DMS 273 (cell line): ENCODE results near the gene USP35.

Experiments used
- DNase-seq: peaks from one replicate; lab custom pipeline; 2025; ENCODE audit not compliant: unreplicated experiment; lab: John Stamatoyannopoulos, UW

USP35 gene

DNA sequence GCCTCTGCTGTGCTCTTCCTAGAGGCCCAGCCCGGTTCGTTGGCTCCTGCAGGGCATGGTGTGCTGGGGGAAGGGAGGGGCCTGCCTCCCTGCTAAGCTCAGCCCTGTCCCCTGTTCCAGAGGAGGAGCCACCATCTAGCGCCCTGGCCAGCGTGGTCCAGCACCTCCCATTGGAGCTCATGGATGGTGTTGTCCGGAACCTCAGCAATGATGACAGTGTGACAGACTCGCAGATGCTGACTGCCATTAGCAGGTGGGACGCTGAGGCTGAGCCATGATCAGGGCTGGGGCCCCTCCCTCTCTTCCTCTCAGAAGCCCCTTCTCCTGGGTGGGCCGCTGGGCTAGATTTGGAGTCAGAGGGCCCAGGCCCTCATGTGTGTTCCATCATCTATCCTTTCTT lies 9.1 kb downstream of the USP35 start:
- no peak for DNase-seq

- no peak for DNase-seq
Measured at GRCh38 chr11:78199015-78199652, 10.4 kb downstream of the USP35 start.

DNA sequence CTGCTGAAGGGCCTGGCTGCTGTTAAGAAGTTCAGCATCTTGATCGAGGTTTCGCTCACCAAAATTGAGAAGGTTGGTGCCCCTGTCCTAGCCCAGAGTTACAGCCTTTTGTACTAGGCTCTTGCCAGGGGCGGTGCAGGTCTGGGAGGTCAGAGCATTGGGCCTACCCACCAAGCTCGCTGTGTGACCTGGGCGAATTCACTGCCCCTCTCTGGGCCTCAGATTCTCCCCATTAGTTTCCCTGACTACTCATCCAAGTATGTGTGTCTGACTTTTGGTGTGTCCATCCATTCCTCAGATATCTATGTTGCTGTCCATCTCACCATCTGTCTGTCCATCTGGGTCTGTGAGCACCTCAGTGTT lies 10.9 kb downstream of the USP35 start:
- DNase-seq = no peak

- no peak for DNase-seq
Measured at GRCh38 chr11:78200061-78200460, 11.3 kb downstream of the USP35 start.

GRCh38 chr11:78200553-78200952 lies 11.8 kb downstream of the USP35 start:
- no peak for DNase-seq

DNA sequence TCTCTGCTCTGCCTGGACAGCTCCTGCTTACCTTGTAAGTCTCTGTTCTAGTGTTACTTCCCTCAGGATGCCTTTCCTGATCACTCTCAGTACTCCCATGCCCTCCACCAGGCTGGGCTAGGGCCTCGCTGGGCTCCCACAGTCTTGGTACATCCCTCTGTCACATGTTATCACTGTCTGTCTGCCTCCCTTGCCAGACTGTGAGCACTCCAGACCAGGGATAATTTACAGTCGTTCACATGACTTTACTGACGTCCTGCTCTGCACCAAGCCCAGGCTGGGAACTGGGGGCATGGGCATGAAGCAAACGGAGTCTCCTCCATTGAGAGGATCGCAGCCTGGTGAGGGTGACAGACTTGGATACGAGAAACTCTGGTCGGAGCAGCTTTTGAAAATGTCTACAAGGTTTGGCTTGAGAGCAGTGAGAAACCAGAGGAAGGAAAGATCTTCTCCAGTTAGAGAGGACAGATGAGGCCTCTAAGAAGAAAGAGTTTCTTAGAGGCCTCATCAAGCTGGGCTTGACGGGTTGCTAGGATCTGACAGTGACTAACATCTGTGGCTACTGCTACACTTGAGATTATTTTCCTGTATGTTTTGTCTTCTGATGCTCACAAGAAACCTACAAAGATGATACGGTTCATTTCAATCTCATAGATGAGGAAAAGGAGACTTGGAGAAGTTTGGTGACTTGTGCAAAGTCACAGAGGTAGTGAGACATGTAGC lies 12.5 kb downstream of the USP35 start:
- DNase-seq = no peak

DNA sequence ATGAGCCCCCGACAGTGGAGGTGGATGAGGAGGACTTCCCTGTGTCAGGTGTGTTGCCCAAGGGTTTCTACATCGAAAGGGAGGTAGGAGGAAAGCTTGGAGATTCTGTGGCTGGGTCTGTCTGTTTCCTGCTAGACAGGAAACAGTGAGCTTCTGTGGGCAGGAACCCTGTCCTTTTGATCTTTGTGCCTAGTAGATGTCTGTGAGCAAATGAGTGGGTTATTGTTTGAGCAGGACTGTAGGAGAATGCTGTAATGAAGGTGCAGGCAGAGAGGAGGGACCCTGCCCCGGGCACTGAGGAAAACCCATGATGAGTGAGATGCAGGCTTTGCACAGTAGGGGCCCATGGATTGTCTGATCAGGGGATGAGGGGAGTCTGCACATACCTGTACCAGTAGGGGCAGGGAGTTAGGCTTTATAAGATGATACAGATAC lies 14.0 kb downstream of the USP35 start:
- DNase-seq = no peak

DNA sequence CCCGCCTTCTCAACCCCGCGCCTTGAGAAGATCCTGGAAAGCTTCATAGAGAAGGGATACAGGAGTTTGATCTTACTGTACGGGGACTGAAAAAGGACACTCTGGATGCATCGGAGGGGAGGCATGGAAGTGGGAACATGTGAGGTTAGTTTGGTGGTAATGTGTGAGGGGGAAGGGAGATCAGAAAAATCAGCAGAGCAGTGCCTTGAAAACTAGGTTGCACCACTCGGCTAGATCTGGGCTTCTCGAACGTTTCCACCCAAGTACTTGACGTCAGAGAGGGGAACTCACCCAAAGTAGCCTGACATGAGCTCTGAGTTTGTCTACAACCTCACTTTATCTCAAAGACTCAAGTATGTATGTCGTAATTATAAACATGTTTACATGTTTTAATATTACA lies 14.5 kb downstream of the USP35 start:
- DNase-seq = no peak

GRCh38 chr11:78205256-78205655 lies 16.5 kb downstream of the USP35 start:
- no peak for DNase-seq

DNA sequence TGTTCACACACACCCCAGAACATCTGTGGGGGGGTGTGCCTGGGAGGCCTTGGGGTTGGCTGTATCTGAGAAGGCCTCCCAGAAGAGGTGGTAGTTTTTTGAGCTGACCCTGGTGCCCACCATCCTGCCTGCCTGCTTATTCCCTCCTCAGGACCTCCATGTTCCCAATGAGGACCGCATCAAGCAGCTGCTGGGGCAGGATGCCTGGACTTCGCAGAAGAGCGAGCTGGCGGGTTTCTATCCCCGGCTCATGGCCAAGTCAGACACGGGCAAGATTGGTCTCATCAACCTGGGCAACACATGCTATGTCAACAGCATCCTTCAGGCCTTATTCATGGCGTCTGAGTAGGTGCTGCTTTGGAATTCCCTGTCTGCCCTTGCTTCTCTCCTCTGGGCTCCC lies 17.0 kb downstream of the USP35 start:
- no peak for DNase-seq

DNA sequence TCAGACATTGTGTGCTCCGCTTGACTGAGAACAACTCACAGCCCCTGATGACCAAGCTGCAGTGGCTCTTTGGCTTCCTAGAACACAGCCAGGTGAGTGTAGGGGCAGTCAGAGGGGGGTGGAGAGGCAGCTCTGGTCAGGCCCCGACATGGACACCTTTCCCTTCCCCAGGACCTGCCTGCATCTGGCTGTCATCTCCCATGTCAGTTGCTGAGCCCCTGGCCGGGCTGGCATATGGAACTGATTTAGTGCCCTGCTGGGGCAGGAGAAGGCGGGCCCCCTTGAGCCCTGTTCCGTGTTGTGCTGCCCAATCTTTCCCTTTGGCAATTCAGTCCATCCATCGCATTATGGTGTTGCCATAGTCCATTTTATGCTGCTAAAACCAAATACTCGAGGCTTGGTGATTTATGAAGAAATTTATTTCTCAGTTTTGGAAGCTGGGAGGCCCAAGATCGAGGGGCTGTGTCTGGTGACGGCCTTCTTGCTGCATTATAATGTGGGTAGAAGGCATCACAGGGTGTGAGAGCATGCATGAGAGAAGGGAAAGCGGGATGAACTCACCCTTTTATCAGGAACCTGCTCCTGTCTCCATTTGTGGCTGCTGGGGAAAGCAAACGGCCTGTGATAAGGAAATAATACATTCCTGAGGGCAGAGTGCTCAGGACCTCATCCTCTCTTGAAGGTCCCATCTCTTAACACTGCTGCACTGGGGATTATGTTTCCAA lies 19.0 kb downstream of the USP35 start:
- DNase-seq = no peak

DNA sequence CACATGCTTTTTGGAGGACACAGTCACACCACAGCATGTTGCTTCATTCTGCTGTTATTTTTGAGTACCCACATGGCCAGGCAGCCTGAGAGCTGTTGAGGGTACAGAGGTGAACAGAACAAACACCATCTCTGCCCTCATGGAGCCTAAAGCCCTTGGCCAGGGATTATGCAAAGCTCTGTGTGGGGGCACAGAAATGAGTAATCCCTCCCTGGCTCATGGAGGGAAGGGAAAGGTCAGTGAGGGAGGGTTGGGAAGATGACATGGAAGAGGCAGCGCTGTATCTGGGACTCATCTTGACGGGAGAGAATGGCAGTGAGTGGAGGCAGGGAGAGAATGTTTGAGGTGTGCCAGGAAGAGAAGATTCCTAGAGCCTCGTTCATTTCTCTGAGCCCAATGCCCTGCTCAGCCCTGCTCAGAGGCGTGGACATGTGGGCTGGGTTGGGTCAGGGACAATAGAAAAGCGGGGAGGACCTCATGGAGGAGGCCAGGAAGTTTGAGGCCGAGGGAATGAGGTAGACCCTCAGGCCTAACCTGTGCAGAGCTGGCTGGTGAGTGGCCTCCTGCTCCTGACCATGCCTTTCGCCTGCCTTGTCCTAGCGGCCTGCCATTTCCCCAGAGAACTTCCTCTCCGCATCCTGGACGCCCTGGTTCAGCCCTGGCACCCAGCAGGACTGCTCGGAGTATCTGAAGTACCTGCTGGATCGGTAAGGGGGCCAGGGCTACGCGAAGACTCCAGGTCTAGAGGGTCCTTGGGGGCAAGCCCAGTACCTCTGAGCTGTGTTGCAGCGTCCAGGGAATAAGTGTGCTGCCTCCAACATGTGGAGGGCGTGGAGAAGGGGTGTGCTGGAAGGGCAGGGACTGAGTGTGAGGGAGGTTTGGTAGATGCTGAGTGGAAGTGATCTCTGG lies 19.8 kb downstream of the USP35 start:
- DNase-seq = no peak

DNA sequence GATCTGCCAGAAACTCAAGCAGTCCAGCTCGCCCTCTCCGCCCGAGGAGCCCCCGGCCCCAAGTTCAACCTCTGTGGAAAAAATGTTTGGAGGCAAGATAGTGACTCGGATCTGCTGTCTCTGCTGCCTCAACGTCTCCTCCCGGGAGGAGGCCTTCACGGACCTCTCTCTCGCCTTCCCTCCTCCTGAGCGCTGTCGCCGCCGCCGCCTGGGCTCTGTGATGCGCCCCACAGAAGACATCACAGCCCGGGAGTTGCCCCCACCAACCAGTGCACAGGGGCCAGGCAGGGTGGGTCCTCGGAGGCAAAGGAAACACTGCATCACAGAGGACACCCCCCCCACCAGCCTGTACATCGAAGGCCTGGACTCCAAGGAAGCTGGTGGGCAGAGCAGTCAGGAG lies 20.8 kb downstream of the USP35 start:
- no peak for DNase-seq

DNA sequence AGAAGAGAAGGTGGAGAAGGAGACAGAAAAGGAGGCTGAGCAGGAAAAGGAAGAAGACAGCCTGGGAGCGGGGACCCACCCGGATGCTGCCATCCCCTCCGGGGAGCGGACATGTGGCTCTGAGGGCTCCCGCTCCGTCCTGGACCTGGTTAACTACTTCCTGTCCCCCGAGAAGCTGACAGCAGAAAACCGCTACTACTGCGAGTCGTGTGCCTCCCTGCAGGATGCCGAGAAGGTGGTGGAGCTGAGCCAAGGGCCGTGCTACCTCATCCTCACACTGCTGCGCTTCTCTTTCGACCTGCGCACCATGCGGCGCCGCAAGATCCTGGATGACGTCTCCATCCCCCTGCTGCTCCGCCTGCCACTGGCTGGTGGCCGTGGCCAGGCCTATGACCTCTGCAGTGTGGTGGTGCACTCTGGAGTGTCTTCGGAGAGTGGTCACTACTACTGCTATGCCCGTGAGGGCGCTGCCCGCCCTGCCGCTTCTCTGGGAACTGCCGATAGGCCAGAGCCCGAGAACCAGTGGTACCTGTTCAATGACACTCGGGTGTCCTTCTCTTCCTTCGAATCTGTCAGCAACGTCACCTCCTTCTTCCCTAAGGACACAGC lies 21.4 kb downstream of the USP35 start:
- DNase-seq = no peak

GRCh38 chr11:78211565-78211964 lies 22.8 kb downstream of the USP35 start:
- no peak for DNase-seq

DNA sequence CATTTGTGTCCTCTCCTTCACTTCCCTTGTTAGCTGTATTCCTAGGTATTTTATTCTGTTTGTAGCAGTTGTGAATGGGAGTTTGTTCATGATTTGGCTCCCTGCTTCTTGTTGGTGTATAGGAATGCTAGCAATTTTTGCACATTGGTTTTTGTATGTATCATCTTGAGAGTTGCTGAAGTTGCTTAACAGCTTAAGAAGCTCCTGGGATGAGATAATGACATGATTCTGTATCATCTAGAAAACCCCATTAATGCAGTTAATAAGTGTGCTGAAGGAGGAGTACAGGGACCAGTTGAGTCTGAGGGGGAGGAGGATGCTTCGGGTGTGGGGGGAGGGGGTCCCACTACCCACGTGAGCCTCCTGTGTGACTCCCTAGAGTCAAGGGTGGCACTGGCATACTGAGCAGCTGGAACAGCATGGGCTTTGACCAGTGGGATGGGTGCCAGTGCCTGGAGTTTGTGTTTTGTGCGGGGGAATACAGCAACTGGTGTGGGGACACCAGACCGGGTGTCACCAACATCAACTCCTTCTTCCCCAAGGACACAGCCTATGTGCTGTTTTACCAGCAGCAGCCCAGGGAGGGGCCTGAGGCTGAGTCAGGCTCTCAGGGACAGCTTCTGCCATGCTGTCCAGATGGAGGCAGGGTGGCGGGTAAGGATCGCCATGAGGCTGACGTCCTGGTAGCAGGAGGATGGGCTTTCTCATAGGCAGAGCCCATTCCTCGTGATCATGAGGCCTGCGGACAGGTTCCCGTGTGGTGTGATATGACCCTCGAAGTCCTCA lies 24.1 kb downstream of the USP35 start:
- DNase-seq = no peak

GRCh38 chr11:78213526-78214330 lies 25.0 kb downstream of the USP35 start:
- DNase-seq = no peak

DNA sequence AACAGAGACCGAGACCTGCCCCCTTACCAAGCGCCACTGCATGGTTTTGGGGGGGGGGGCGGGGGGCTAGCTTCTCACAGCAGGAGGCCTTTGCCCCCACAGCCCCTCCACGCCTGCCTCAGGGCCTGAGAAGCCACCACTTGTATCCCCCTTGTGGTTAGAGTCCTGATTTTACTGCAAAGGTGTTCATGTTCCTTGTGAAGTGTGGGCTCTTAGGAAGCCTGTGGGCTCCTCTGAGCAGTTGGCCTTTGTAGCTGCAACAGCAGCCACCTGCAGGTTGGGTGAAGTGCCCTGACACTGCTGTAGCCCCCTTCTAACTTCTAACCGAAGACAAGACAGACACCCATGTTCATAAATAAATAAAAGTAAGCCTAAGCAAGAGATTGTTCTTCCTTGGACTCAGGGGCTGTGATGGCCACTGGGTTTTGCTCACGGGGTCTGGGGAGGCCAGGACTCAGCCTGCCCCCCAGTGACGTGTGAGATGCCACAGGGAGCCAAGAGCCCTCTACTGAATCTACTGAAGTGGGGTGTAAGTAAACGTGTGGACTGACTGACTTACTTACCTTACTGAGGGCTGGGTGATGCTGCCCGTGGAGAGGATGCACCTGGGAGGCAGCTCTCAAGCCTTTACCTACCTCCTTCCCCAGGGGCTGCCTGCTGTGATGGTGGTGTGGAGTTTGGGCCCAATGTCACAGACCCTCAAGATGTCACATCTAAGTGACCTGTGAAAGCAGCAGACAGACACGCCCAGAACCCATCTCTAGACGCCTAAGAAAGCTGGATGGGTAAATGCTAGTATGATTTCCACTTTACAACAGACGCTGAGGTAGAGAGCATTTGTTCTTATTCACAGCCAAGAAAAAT lies 25.8 kb downstream of the USP35 start:
- no peak for DNase-seq
